OCI-LY7 (cell line): ENCODE measurements around the gene CCNL2. TPM values are rescaled to one million over a fixed set of nuclear protein-coding genes. Genes with fewer than 3 reads are reported as not detected.

ENCODE experiments used
- BruUV-seq: library from RNA; stranded (reverse); fragments of 400-500 nt; replicated peaks from 2 replicates; lab custom pipeline; 2021; lab: Mats Ljungman, UMichigan
- CTCF ChIA-PET: fragments of 300-600 bp; sonication (Branson Sonifier 250); formaldehyde crosslinking; loops from one replicate; lab custom pipeline; 2022; ENCODE audit warnings: antibody characterized with exemption; ENCODE audit not compliant: unreplicated experiment; lab: Charles Lee
- POLR2A ChIA-PET: fragments of 300-600 bp; sonication (Branson Sonifier 250); formaldehyde crosslinking; loops from one replicate; lab custom pipeline; 2022; ENCODE audit warnings: antibody characterized with exemption; lab: Charles Lee
- DNase-seq: peaks from one replicate; pipeline ENCODE4 v3.0.0-alpha.2; 2015; ENCODE audit warnings: low spot score
- H2AFZ ChIP-seq: fragments of 200-600 bp; sonication (generic), shearing (Covaris generic); 2 replicates; pipeline ENCODE4 v1.6.1; 2014; ENCODE audit warnings: mild to moderate bottlenecking, antibody characterized with exemption, low read length, moderate library complexity
- H3K27ac ChIP-seq: fragments of 200-600 bp; sonication (generic); 2 replicates; pipeline ENCODE4 v1.5.1; 2014; ENCODE audit warnings: mixed run types, low read depth, mild to moderate bottlenecking, moderate library complexity, low read length, inconsistent platforms; ENCODE audit not compliant: poor library complexity, severe bottlenecking
- H3K36me3 ChIP-seq: fragments of 200-600 bp; sonication (generic); 2 replicates; pipeline ENCODE4 v1.6.1; 2014; ENCODE audit warnings: mild to moderate bottlenecking, antibody characterized with exemption, low read length, moderate library complexity, mixed read lengths; ENCODE audit not compliant: insufficient read depth
- H3K4me1 ChIP-seq: fragments of 200-600 bp; sonication (generic); 2 replicates; pipeline ENCODE4 v1.5.1; 2014; ENCODE audit warnings: mild to moderate bottlenecking, low read length; ENCODE audit not compliant: insufficient read depth, poor library complexity, severe bottlenecking
- H3K4me2 ChIP-seq: fragments of 200-600 bp; sonication (generic); 2 replicates; pipeline ENCODE4 v1.6.1; 2014; ENCODE audit warnings: mild to moderate bottlenecking, low read length
- H3K4me3 ChIP-seq: fragments of 200-600 bp; sonication (generic); 2 replicates; pipeline ENCODE4 v1.5.1; 2014; ENCODE audit warnings: mild to moderate bottlenecking, low read depth, low read length; ENCODE audit not compliant: poor library complexity, severe bottlenecking
- H3K79me2 ChIP-seq: fragments of 200-600 bp; sonication (generic); 2 replicates; pipeline ENCODE4 v1.6.1; 2016; ENCODE audit warnings: low read depth, mild to moderate bottlenecking, low read length, moderate library complexity, mixed read lengths; ENCODE audit not compliant: insufficient read depth
- H3K9me2 ChIP-seq: fragments of 200-600 bp; sonication (generic); 2 replicates; pipeline ENCODE4 v1.6.1; 2016; ENCODE audit warnings: mild to moderate bottlenecking, low read length, mixed read lengths; ENCODE audit not compliant: insufficient read depth
- H3K9me3 ChIP-seq: fragments of 200-600 bp; sonication (generic); 2 replicates; pipeline ENCODE4 v1.6.1; 2014; ENCODE audit warnings: mild to moderate bottlenecking, mixed run types, low read length, mixed read lengths
- H4K20me1 ChIP-seq: fragments of 200-600 bp; sonication (generic); 2 replicates; pipeline ENCODE4 v1.6.1; 2014; ENCODE audit warnings: mild to moderate bottlenecking, antibody characterized with exemption, low read length, moderate library complexity, mixed read lengths; ENCODE audit not compliant: insufficient read depth
- EZH2phosphoT487 ChIP-seq: fragments of 200-600 bp; sonication (generic); IDR thresholded peaks from 2 replicates; pipeline ENCODE4 v1.6.1; 2018; ENCODE audit warnings: low read depth, borderline replicate concordance, mild to moderate bottlenecking, mixed run types, antibody characterized with exemption, low read length, moderate library complexity, mixed read lengths
- intact Hi-C: fragments of 100-400 bp; cut with micrococcal nuclease; formaldehyde crosslinking; loops from one replicate; pipeline ENCODE4 v1.10.0; 2022; ENCODE audit not compliant: unreplicated experiment
- total RNA-seq, 2 experiments: library from RNA; depleted of rRNA in 1 of 2; stranded (reverse); fragments of >200 nt in 1 of 2; shearing (Covaris generic) in 1 of 2; gene quantifications; 2 replicates each; pipeline ENCODE4 v1.2.3, GENCODE V29; 2014 to 2022
- TF ChIP-seq, protein P1 (sequence below): fragments of 200-600 bp; sonication (generic); conservative IDR thresholded peaks from 2 replicates; pipeline ENCODE4 v1.5.1; 2014; ENCODE audit warnings: mild to moderate bottlenecking, antibody characterized with exemption, low read length, moderate library complexity, mixed read lengths

CCNL2 gene
- total RNA-seq, 2 experiments from 2014 or later, result 213 to 307 TPM

DNA sequence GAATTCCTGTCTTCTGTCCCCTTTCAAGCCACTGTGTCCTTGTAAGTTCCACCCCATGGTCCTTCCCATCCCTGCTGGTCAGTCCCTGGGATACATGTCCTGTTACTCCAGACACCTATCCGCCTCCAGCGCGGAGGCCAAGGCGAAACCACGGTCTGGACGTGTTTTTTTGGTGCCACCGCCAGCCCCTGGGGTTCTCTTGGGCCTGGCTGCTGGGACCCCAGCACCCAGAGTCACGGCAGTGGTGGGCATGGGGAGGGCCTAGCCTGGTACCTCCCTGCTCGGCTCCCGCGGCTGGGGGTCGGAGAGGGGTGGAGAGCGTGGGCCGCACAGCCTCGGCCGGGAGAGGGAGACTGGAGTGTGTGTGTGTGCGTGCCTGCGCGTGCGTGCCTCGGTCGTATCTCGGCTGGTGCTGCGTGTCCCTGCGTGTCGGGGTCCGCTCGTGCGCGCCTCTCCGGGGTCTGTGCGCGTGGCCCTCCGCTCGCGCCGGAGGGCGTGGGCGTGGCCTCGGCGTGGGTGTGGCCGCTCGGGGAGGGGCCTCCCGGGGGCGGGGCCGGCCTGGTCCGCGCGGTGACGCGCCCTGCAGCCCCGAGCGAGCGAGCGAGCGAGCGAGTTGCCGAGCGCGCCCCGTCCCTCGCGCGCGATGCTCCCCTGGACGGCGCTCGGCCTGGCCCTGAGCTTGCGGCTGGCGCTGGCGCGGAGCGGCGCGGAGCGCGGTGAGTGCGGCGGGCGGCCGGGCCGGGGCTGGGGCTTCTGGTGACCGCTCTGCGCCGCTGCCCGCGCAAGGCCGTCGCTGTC is 36.2 kb upstream of the CCNL2 start, which contains the start of gene VWA1:
Gene VWA1 (plus strand): TSS at position 585 of the 798 bp plus-strand sequence. CDS start 59 bp downstream, at position 644.
- no peaks in the 10 kb centered on the region for H3K79me2 ChIP-seq
- CTCF ChIA-PET, result no interaction called here
- no peak for DNase-seq
- no peaks in the 10 kb centered on the region for H3K9me2 ChIP-seq
- intact Hi-C loops, result no loop called here
- POLR2A ChIA-PET, result no interaction called here
- no peaks in the 10 kb centered on the region for H4K20me1 ChIP-seq
- H3K9me3 ChIP-seq, result no peaks in the 10 kb centered on the region
- H3K36me3 ChIP-seq, result no peaks in the 10 kb centered on the region
- no peak within 1 kb of the TSS for H2AFZ ChIP-seq
- TF ChIP-seq, protein P1, sequence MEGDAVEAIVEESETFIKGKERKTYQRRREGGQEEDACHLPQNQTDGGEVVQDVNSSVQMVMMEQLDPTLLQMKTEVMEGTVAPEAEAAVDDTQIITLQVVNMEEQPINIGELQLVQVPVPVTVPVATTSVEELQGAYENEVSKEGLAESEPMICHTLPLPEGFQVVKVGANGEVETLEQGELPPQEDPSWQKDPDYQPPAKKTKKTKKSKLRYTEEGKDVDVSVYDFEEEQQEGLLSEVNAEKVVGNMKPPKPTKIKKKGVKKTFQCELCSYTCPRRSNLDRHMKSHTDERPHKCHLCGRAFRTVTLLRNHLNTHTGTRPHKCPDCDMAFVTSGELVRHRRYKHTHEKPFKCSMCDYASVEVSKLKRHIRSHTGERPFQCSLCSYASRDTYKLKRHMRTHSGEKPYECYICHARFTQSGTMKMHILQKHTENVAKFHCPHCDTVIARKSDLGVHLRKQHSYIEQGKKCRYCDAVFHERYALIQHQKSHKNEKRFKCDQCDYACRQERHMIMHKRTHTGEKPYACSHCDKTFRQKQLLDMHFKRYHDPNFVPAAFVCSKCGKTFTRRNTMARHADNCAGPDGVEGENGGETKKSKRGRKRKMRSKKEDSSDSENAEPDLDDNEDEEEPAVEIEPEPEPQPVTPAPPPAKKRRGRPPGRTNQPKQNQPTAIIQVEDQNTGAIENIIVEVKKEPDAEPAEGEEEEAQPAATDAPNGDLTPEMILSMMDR, result no peak
- TF ChIP-seq EZH2phosphoT487, result no peak
- no peak within 1 kb of the TSS for H3K4me2 ChIP-seq
- H3K4me1 ChIP-seq, result no peaks in the 10 kb centered on the region
- no peak within 1 kb of the TSS for H3K4me3 ChIP-seq
- no TSS peak for BruUV-seq
- no peak within 1 kb of the TSS for H3K27ac ChIP-seq

DNA sequence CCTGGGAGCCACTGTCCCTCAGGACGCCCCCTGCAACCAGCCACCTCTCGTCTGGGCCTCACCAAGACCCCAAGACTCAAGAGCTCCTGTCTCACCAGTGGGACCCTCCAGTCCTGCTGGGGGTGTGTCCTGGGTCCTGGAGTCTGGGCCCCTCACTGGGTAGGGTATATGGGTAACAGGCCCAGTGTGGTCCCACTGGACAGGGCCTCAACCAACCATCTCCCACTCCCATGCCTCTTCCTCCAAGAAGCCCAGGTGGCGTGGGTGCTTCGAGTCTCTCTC is 35.6 kb upstream of the CCNL2 start:
- intact Hi-C loops, result no loop called here
- no peak overlapping the region for H3K4me3 ChIP-seq
- H2AFZ ChIP-seq, result no peak overlapping the region
- TF ChIP-seq EZH2phosphoT487, result no peak
- TF ChIP-seq, protein P1, result no peak
- no peaks in the 10 kb centered on the region for H3K79me2 ChIP-seq
- no peaks in the 10 kb centered on the region for H3K9me3 ChIP-seq
- DNase-seq, result no peak
- no peaks in the 10 kb centered on the region for H3K36me3 ChIP-seq
- H4K20me1 ChIP-seq, result no peaks in the 10 kb centered on the region
- H3K9me2 ChIP-seq, result no peaks in the 10 kb centered on the region
- ChIA-PET CTCF (no interaction called here), POLR2A (no interaction called here)
- H3K4me2 ChIP-seq, result no peak overlapping the region
- H3K27ac ChIP-seq, result no peak overlapping the region
- BruUV-seq, result no TSS peak
- H3K4me1 ChIP-seq, result no peaks in the 10 kb centered on the region

DNA sequence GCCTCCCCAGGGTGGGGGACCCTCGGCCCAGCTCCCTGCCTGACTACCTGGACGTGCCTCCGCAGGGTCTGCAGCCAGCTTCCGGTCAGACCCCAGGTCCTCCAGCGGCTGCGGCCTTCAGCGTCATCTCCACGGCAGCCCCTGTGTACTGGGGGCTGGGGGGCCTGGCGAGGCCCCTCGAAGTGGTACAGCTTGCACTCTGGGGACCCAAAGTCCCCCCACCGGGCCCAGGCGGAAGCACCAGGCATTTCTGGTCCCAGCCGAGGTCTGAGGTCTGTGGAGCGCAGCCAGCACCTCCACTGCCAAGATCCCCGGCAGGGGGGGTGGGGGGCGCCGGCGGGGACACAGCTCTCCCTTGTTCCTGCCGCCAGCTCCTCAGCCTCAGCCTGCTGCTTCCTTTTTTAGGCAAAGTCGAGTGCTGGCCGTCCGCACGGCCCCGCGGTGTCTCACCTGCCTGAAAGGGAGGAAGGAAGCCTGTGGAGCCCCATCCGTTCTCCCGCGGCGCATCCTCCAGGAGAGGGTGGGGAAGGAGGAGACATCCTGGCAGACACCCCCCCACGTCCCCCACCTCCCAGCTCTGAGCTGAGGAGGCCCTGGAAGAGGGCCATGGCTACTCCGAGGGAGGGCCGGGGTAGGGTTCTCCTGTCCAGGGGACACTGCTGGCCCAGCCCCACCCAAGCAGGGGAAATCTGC is 35.1 kb upstream of the CCNL2 start:
- intact Hi-C loops, result no loop called here
- no peak for DNase-seq
- H3K36me3 ChIP-seq, result no peaks in the 10 kb centered on the region
- H3K27ac ChIP-seq, result no peak overlapping the region
- no TSS peak for BruUV-seq
- H3K79me2 ChIP-seq, result no peaks in the 10 kb centered on the region
- H3K4me1 ChIP-seq, result no peaks in the 10 kb centered on the region
- CTCF ChIA-PET, result no interaction called here
- no peak overlapping the region for H2AFZ ChIP-seq
- no peak overlapping the region for H3K4me3 ChIP-seq
- no peak overlapping the region for H3K4me2 ChIP-seq
- no peaks in the 10 kb centered on the region for H3K9me2 ChIP-seq
- H3K9me3 ChIP-seq, result no peaks in the 10 kb centered on the region
- POLR2A ChIA-PET, result no interaction called here
- H4K20me1 ChIP-seq, result no peaks in the 10 kb centered on the region
- no peak for TF ChIP-seq EZH2phosphoT487
